Activated CD8-positive, alpha-beta memory T cell treated with anti-CD3 and anti-CD28 coated beads, Interleukin-2, amount 10 ng/mL, durations not matched to agents 7 days and 5 days (primary cell): ENCODE results near the gene NUP62CL. TPM values are rescaled to one million over a fixed set of nuclear protein-coding genes. Genes with fewer than 3 reads are reported as not detected.
"Not testable (repeated sequence)": the region's sequence is repeated elsewhere in the genome, so short reads cannot be mapped to it uniquely, and the experiment has no call there.

Source experiments
- ATAC-seq: fragments of 150-1000 bp; cut with Tn5 transposase; one replicate; pipeline ENCODE4 v1.10.0; 2021; ENCODE audit warnings: moderate library complexity
- CTCF ChIA-PET: fragments of 350-600 bp; sonication (Branson Sonifier 250); formaldehyde crosslinking; loops from one replicate; lab custom pipeline; 2021; ENCODE audit warnings: antibody characterized with exemption; lab: Charles Lee
- DNase-seq: peaks from one replicate; pipeline ENCODE4 v3.0.0-alpha.2; 2020
- H3K27ac Mint-ChIP-seq: one replicate; pipeline ENCODE4 v1.8.0; 2021; ENCODE audit warnings: mild to moderate bottlenecking, mixed read lengths
- H3K27me3 Mint-ChIP-seq: one replicate; pipeline ENCODE4 v1.8.0; 2021; ENCODE audit warnings: mixed read lengths
- H3K36me3 Mint-ChIP-seq: one replicate; pipeline ENCODE4 v1.8.0; 2021; ENCODE audit warnings: mild to moderate bottlenecking, mixed read lengths
- H3K4me1 Mint-ChIP-seq: one replicate; pipeline ENCODE4 v1.8.0; 2021; ENCODE audit warnings: mixed read lengths
- H3K4me3 Mint-ChIP-seq: one replicate; pipeline ENCODE4 v1.8.0; 2021; ENCODE audit warnings: mild to moderate bottlenecking, moderate library complexity, mixed read lengths
- H3K9me3 Mint-ChIP-seq: one replicate; pipeline ENCODE4 v1.8.0; 2022; ENCODE audit warnings: low read depth, mixed read lengths
- total RNA-seq, 2 experiments: library from RNA; stranded (reverse); gene quantifications; one replicate each; pipeline ENCODE4 v1.2.3, GENCODE V29; 2021

Gene NUP62CL
- total RNA-seq, 2 experiments from 2014 or later, result 2.0 to 3.0 TPM

- CTCF ChIA-PET, result no interaction called here
- DNase-seq (no peak), ATAC-seq (no peak)
- Mint-ChIP-seq H3K36me3 (no peaks in the 10 kb centered on the region), H3K9me3 (no peaks in the 10 kb centered on the region), H3K4me1 (peaks cover 2% of the 10 kb centered on the region), H3K27ac (no peak overlapping the region), H3K27me3 (no peaks in the 10 kb centered on the region), H3K4me3 (no peak overlapping the region)
These were observed 37.5 kb downstream of the NUP62CL start for GRCh38 chrX:107168712-107169111.

DNA sequence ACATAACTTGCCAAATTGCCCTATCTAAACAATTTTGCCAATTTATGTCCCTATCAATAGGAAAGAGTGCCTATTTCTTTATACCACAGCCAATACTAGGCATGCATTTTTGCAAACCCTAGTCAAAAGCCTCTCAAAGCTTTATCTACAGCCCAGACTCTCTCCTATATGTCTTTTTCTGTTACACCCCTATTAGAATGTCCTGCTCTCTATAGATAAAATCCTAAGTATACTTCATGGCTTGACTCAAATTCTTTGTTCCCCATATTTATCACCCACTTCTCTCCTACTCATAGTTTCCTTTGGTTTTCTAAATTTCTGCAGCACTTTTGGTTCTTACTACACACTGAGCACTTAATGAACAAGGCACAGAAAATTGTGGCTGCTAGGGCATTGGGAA lies 38.0 kb downstream of the NUP62CL start:
- Mint-ChIP-seq H3K36me3 (no peaks in the 10 kb centered on the region), H3K27ac (no peak overlapping the region), H3K4me1 (peaks cover 2% of the 10 kb centered on the region), H3K4me3 (no peak overlapping the region), H3K27me3 (no peaks in the 10 kb centered on the region), H3K9me3 (no peaks in the 10 kb centered on the region)
- CTCF ChIA-PET, result no interaction called here
- DNase-seq (no peak), ATAC-seq (no peak)

- H3K4me3 Mint-ChIP-seq, result no peak overlapping the region
- H3K36me3 Mint-ChIP-seq, result no peaks in the 10 kb centered on the region
- H3K27ac Mint-ChIP-seq, result no peak overlapping the region
- no peaks in the 10 kb centered on the region for H3K9me3 Mint-ChIP-seq
- CTCF ChIA-PET, result no interaction called here
- no peak for DNase-seq
- H3K4me1 Mint-ChIP-seq, result peaks cover 2% of the 10 kb centered on the region
- ATAC-seq, result no peak
- no peaks in the 10 kb centered on the region for H3K27me3 Mint-ChIP-seq
These were observed 38.9 kb downstream of the NUP62CL start for GRCh38 chrX:107167163-107167921.

DNA sequence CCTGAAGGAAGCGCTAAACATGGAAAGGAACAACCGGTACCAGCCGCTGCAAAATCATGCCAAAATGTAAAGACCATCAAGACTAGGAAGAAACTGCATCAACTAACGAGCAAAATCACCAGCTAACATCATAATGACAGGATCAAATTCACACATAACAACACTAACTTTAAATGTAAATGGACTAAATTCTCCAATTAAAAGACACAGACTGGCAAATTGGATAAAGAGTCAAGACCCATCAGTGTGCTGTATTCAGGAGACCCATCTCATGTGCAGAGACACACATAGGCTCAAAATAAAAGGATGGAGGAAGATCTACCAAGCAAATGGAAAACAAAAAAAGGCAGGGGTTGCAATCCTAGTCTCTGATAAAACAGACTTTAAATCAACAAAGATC lies 48.6 kb downstream of the NUP62CL start:
- H3K9me3 Mint-ChIP-seq, ATAC-seq, H3K36me3 Mint-ChIP-seq, CTCF ChIA-PET, H3K27ac Mint-ChIP-seq, H3K4me3 Mint-ChIP-seq, H3K4me1 Mint-ChIP-seq, H3K27me3 Mint-ChIP-seq, DNase-seq: not testable (repeated sequence)

GRCh38 chrX:107155621-107156430 lies 50.4 kb downstream of the NUP62CL start:
- H3K4me3 Mint-ChIP-seq, result peak overlapping the region; percentile 56
- not testable (repeated sequence) for H3K36me3 Mint-ChIP-seq, H3K4me1 Mint-ChIP-seq, H3K27me3 Mint-ChIP-seq, H3K27ac Mint-ChIP-seq, DNase-seq, ATAC-seq, H3K9me3 Mint-ChIP-seq
- CTCF ChIA-PET, result interaction anchor here (0.9 kb wide), 1 partner anchor 19 kb away, joined by 3 read pairs; no protein-coding TSS in a partner anchor

DNA sequence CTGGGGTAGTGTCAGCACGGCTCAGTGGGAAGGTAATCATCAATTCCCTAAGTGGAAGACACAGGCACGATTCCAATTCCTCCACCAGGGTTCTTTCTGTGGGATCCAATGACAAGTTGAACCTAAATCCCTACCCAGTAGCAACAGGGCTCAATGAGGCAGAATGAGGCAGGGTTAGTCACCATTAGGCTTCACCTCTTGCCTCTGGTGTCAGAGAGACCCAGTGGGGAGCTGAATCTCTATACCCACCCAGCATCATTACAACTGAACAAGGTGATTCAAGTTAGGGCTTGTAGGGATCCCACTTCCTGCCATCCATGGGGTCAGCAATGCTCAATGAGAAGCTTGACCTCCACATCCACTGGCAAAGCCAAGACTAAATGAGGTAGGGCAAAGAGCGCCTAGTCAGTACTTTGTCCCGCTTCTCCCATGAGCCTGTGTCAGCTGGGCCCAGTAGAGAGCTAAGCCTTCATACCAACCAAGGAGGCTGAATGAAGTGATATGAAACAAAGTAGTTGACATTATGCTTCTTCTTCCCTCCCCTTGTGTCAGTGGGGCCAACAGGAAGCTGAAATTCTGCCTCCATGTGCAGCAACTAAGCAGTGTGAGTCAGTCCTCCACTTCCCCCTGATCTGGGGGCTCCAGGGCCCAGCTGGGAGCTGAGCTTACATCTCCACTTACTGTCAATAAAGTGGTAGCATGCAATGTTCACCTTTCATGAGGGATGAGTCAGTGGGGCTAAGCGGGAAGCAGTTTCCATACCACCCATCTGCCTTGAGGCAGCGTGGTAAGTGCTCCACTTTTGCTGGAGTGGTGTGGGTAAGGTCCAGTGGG lies 51.2 kb downstream of the NUP62CL start:
- Mint-ChIP-seq H3K36me3 (no peaks in the 10 kb centered on the region), H3K27me3 (no peaks in the 10 kb centered on the region), H3K27ac (no peak overlapping the region), H3K4me3 (peak overlapping the region; percentile 56), H3K4me1 (peaks cover 3% of the 10 kb centered on the region), H3K9me3 (no peaks in the 10 kb centered on the region)
- no peak for ATAC-seq
- CTCF ChIA-PET, result interaction anchor here (0.9 kb wide), 1 partner anchor 18 kb away, joined by 3 read pairs; no protein-coding TSS in a partner anchor
- peak; percentile 38 for DNase-seq

DNA sequence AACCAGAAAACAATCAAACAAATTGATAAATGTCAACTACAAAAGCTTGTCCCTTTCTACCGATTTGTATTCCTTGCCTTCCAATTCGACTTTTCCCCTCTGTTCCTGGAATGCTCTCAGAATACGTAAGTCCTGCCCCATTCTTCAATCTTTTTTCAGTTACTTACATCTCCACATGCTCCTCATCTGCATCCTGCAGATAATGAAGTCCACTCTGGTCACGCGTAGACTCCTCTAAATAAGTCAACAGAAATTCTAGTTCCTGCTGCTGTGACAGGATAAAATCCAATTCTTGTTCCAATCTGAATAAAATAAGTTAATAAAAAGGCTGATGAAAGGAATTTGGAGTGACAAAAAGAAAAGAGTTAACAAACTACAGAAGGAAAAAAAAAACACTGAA lies 53.2 kb downstream of the NUP62CL start:
- CTCF ChIA-PET, result no interaction called here
- H3K4me1 Mint-ChIP-seq, result peaks cover 3% of the 10 kb centered on the region
- H3K4me3 Mint-ChIP-seq, result no peak overlapping the region
- no peaks in the 10 kb centered on the region for H3K9me3 Mint-ChIP-seq
- H3K27ac Mint-ChIP-seq, result no peak overlapping the region
- H3K36me3 Mint-ChIP-seq, result no peaks in the 10 kb centered on the region
- no peak for ATAC-seq
- H3K27me3 Mint-ChIP-seq, result no peaks in the 10 kb centered on the region
- no peak for DNase-seq

DNA sequence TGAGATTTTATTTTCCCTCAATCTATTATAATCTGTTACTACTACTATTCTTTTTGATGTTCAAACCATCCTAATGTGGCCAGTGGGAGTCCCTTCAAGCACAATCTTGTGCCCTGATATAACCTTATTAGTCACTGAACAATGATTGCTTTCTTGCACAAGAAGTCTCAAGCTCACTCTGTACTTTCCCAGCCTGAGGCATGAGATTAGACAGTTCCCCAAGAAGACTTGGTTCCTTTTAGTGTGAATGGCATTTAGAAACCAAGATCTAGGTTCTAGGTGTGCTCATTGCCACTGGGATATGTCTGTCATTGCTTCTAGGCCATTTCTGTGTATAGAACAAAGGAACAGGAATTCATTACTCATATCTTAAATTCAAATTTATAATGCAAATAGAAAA lies 59.6 kb downstream of the NUP62CL start:
- Mint-ChIP-seq H3K27ac (no peak overlapping the region), H3K36me3 (no peaks in the 10 kb centered on the region), H3K9me3 (no peaks in the 10 kb centered on the region), H3K4me3 (no peak overlapping the region), H3K27me3 (no peaks in the 10 kb centered on the region), H3K4me1 (no peaks in the 10 kb centered on the region)
- ATAC-seq, result no peak
- CTCF ChIA-PET, result no interaction called here
- DNase-seq, result no peak

DNA sequence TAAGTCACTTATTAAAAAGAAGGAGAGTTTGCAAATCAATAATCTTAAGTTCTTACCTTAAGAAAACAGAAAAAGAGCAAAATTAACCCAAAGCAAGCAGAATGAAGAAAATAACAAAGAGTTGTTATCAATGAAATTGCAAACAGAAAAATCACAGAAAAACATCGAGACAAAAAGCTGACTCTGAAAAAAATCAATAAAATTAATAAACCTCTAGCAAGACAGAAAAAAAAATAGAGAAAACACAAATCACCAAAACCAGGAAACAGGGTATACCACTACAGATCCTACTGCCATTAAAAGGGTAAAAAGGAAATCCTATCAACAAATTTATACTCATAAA lies 70.3 kb downstream of the NUP62CL start:
- DNase-seq, result no peak
- peak overlapping the region; percentile 78 for H3K27ac Mint-ChIP-seq
- H3K36me3 Mint-ChIP-seq, result peaks cover 4% of the 10 kb centered on the region
- H3K4me3 Mint-ChIP-seq, result no peak overlapping the region
- ATAC-seq, result no peak
- CTCF ChIA-PET, result no interaction called here
- H3K27me3 Mint-ChIP-seq, result no peaks in the 10 kb centered on the region
- H3K9me3 Mint-ChIP-seq, result no peaks in the 10 kb centered on the region
- H3K4me1 Mint-ChIP-seq, result peaks cover 10% of the 10 kb centered on the region

DNA sequence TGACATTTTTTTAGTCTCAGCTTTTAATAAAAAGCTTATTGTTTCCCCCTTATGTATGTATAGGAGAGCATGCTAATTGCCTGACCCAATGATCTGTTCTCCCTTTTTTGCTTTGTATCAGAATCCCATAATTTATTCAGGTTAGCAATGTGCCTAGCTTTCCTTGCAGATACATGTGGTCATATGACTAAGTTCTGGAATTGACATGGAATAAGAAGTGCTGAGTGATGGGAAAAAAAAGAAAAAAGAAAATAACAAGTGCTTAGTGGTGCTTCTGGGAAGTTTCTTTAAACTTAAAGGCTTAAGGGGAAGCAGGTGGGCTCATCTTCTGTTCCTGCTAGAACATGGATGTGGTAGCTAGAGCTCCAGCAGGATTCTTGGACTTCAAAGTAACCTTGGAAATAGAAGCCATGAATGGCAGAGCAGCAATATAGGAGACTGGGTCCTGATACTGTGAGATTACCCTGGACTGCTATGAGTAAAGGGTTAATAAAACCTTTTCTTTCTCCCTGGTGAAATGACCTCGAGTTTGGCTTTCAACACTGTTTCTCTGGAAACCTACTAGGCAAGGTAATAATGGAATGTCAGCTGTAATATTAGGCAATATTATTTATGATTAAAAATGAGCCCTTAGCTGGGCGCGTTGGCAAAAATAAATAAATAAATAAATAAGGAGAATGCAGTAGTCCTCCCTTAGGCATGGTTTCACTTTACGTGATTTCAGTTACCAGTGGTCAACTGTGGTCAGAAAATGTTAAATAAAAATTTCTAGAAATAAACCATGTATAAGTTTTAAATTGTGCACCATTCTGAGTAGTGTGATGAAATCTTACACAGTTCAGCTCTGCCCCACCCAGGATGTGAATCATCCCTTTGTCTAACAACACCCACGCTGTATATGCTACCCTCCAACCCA lies 70.9 kb downstream of the NUP62CL start:
- DNase-seq (no peak), ATAC-seq (peak; percentile 66)
- Mint-ChIP-seq H3K4me3 (no peak overlapping the region), H3K9me3 (no peaks in the 10 kb centered on the region), H3K27ac (peak overlapping the region; percentile 78), H3K27me3 (no peaks in the 10 kb centered on the region), H3K36me3 (peaks cover 4% of the 10 kb centered on the region), H3K4me1 (peaks cover 10% of the 10 kb centered on the region)
- CTCF ChIA-PET, result interaction anchor here (0.5 kb wide), 1 partner anchor 606 kb away, joined by 3 read pairs; no protein-coding TSS in a partner anchor

GRCh38 chrX:107123750-107124149 lies 82.5 kb downstream of the NUP62CL start:
- Mint-ChIP-seq H3K36me3 (no peaks in the 10 kb centered on the region), H3K4me3 (no peak overlapping the region), H3K9me3 (no peaks in the 10 kb centered on the region), H3K27me3 (no peaks in the 10 kb centered on the region), H3K4me1 (peaks cover 5% of the 10 kb centered on the region), H3K27ac (no peak overlapping the region)
- no peak for DNase-seq
- ATAC-seq, result no peak
- CTCF ChIA-PET, result no interaction called here

- DNase-seq (no peak), ATAC-seq (no peak)
- CTCF ChIA-PET, result no interaction called here
- Mint-ChIP-seq H3K27me3 (no peaks in the 10 kb centered on the region), H3K4me1 (peaks cover 15% of the 10 kb centered on the region), H3K36me3 (peaks cover 13% of the 10 kb centered on the region), H3K27ac (peak overlapping the region; percentile 94), H3K4me3 (peak overlapping the region; percentile 92), H3K9me3 (no peaks in the 10 kb centered on the region)
These were observed 87.0 kb downstream of the NUP62CL start for GRCh38 chrX:107119283-107119682.
